Suprapubic skin (tissue), 4 donors: ENCODE results near the gene PRTFDC1. TPM values are rescaled to one million over a fixed set of nuclear protein-coding genes. Genes with fewer than 3 reads are reported as not detected.

Experiments
- DNase-seq, 2 donors: peaks; one replicate each; pipeline ENCODE4 v3.0.0-alpha.2; 2019; ENCODE audit warnings: low spot score in 2 of 2
- H3K27ac ChIP-seq: fragments of 200-600 bp; sonication (generic); one replicate; pipeline ENCODE4 v1.5.1; 2019
- H3K27me3 ChIP-seq: fragments of 200-600 bp; sonication (generic); one replicate; pipeline ENCODE4 v1.5.1; 2019
- H3K36me3 ChIP-seq: fragments of 200-600 bp; sonication (generic); one replicate; pipeline ENCODE4 v1.5.1; 2019
- H3K4me1 ChIP-seq: fragments of 200-600 bp; sonication (generic); one replicate; pipeline ENCODE4 v1.5.1; 2019
- H3K4me3 ChIP-seq: fragments of 200-600 bp; sonication (generic); one replicate; pipeline ENCODE4 v1.5.1; 2019; ENCODE audit warnings: mild to moderate bottlenecking
- H3K9me3 ChIP-seq: fragments of 200-600 bp; sonication (generic); one replicate; pipeline ENCODE4 v1.5.1; 2019
- EP300 ChIP-seq: sonication (generic); formaldehyde crosslinking; IDR thresholded peaks from one replicate; pipeline ENCODE4 v1.6.1; 2017; ENCODE audit warnings: antibody characterized with exemption
- POLR2A ChIP-seq, 2 donors: fragments of 450-650 bp; IDR thresholded peaks; one replicate each; pipeline ENCODE4 v1.6.1; 2017; ENCODE audit warnings: antibody characterized with exemption in 2 of 2, mild to moderate bottlenecking in 2 of 2, moderate library complexity in 2 of 2
- POLR2AphosphoS5 ChIP-seq, 3 donors: sonication (generic); formaldehyde crosslinking; IDR thresholded peaks; one replicate each; pipeline ENCODE4 v1.6.1; 2017; ENCODE audit warnings: antibody characterized with exemption in 3 of 3
- WGBS: methylation state at CpG from one replicate; pipeline ENCODE4 v1.1.5; 2018; 5-methylcytosine and 5-hydroxymethylcytosine counted together
- total RNA-seq, 4 donors: library from RNA; depleted of rRNA; stranded (reverse); fragments of >200 nt; gene quantifications; one replicate each; pipeline ENCODE4 v1.1.0, GENCODE V29; 2016
- TF ChIP-seq, protein P1 (sequence below), 2 donors: fragments of 200-600 bp in 1 of 2; fragments of 450-650 bp in 1 of 2; sonication (generic) in 1 of 2; IDR thresholded peaks; one replicate each; pipeline ENCODE4 v1.5.1; 2016 to 2019; ENCODE audit warnings: antibody characterized with exemption in 2 of 2, mild to moderate bottlenecking in 1 of 2, moderate library complexity in 1 of 2

The PRTFDC1 gene
- total RNA-seq, 4 donors from 2014 or later = 0.40 to 0.76 (median 0.69) TPM

DNA sequence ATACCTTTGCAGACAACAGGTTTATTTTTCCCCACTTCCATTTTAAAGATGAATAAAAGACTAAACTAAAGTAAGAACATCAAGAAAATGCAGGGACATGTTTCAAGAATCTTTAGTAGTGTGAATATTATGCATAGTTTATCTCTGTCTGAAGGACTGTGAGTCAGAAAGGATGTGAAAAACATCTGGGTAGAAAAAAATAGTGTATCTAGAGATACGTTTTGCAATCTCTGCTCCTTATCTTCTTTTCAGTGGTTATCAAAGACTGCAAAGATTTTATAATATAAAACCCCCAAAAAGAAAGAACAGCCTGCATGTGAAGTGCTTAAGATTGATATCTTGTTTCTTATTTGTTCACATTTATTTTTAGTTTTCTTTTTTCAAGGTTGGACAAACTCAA lies 126.9 kb downstream of the PRTFDC1 start:
- Histone ChIP-seq H3K4me1 (peaks cover 12% of the 10 kb centered on the region), H3K9me3 (no peaks in the 10 kb centered on the region), H3K36me3 (no peaks in the 10 kb centered on the region), H3K27me3 (no peaks in the 10 kb centered on the region), H3K27ac (no peak overlapping the region), H3K4me3 (no peak overlapping the region)
- no peak for TF ChIP-seq EP300
- no peak for TF ChIP-seq POLR2AphosphoS5 (IDR thresholded peaks at IDR 0.05)
- TF ChIP-seq POLR2A (IDR thresholded peaks at IDR 0.05) = no peak
- TF ChIP-seq, protein P1, sequence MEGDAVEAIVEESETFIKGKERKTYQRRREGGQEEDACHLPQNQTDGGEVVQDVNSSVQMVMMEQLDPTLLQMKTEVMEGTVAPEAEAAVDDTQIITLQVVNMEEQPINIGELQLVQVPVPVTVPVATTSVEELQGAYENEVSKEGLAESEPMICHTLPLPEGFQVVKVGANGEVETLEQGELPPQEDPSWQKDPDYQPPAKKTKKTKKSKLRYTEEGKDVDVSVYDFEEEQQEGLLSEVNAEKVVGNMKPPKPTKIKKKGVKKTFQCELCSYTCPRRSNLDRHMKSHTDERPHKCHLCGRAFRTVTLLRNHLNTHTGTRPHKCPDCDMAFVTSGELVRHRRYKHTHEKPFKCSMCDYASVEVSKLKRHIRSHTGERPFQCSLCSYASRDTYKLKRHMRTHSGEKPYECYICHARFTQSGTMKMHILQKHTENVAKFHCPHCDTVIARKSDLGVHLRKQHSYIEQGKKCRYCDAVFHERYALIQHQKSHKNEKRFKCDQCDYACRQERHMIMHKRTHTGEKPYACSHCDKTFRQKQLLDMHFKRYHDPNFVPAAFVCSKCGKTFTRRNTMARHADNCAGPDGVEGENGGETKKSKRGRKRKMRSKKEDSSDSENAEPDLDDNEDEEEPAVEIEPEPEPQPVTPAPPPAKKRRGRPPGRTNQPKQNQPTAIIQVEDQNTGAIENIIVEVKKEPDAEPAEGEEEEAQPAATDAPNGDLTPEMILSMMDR (IDR thresholded peaks at IDR 0.05) = no peak
- no peak for DNase-seq
- WGBS = 15% methylated on average over 1 of the region's 1 CpG

GRCh38 chr10:24824536-24824935 lies 127.9 kb downstream of the PRTFDC1 start:
- TF ChIP-seq, protein P1 (IDR thresholded peaks at IDR 0.05) = no peak
- TF ChIP-seq EP300 (no peak), POLR2AphosphoS5 (IDR thresholded peaks at IDR 0.05) (no peak), POLR2A (IDR thresholded peaks at IDR 0.05) (no peak)
- H3K36me3 ChIP-seq = no peaks in the 10 kb centered on the region
- DNase-seq = no peak
- peaks cover 17% of the 10 kb centered on the region for H3K4me1 ChIP-seq
- WGBS = 58% methylated on average over 2 of the region's 2 CpGs
- no peak overlapping the region for H3K27ac ChIP-seq
- no peaks in the 10 kb centered on the region for H3K9me3 ChIP-seq
- no peaks in the 10 kb centered on the region for H3K27me3 ChIP-seq
- no peak overlapping the region for H3K4me3 ChIP-seq

DNA sequence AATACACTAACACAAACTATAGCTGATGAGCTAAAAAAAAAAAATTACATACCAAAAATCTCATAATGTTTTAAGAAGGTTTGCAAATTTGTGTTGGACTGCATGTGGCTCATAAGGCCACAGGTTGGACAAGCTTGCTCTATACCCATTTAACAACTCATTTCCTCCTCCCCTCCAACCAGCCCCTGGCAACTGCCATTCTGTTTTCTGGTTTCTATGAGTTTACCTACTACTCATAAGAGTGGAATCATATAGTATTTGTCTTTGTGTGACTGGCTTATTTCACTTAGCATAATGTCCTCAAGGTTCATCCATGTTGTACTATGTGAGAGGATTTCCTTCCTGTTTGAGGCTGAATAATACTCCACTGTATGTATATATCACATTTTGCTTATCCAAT lies 128.3 kb downstream of the PRTFDC1 start:
- H3K36me3 ChIP-seq = no peaks in the 10 kb centered on the region
- TF ChIP-seq POLR2AphosphoS5 (IDR thresholded peaks at IDR 0.05) (no peak), POLR2A (IDR thresholded peaks at IDR 0.05) (no peak), EP300 (no peak)
- TF ChIP-seq, protein P1 (IDR thresholded peaks at IDR 0.05) = no peak
- no peak overlapping the region for H3K27ac ChIP-seq
- no peaks in the 10 kb centered on the region for H3K27me3 ChIP-seq
- no peaks in the 10 kb centered on the region for H3K9me3 ChIP-seq
- H3K4me3 ChIP-seq = no peak overlapping the region
- peaks cover 17% of the 10 kb centered on the region for H3K4me1 ChIP-seq
- no peak for DNase-seq

DNA sequence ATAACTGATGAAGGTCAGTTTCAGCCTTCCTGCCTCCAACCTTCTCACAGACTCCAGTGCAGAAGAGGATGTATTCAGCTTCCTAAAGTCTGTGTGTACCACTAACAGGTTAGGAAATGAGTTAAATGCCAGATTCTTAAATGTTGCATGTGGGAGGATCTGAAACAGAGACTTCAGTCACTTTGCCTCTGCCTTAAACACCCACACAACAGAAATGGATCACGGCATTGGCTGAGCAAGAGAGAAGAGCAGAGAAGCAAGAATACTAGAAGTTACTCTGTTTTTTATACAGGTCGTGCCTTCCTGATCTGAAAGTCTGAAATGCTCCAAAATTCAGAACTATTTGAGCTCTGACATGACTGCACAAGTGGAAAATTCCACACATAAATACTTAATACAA lies 129.8 kb downstream of the PRTFDC1 start:
- Histone ChIP-seq H3K36me3 (no peaks in the 10 kb centered on the region), H3K9me3 (no peaks in the 10 kb centered on the region), H3K4me1 (peaks cover 17% of the 10 kb centered on the region), H3K27ac (no peak overlapping the region), H3K27me3 (no peaks in the 10 kb centered on the region), H3K4me3 (no peak overlapping the region)
- WGBS = 70% methylated on average over 2 of the region's 2 CpGs
- no peak for DNase-seq
- TF ChIP-seq POLR2A (IDR thresholded peaks at IDR 0.05) (no peak), POLR2AphosphoS5 (IDR thresholded peaks at IDR 0.05) (no peak), EP300 (no peak)
- TF ChIP-seq, protein P1 (IDR thresholded peaks at IDR 0.05) = no peak

GRCh38 chr10:24821986-24822385 lies 130.4 kb downstream of the PRTFDC1 start:
- DNase-seq = no peak
- Histone ChIP-seq H3K9me3 (no peaks in the 10 kb centered on the region), H3K4me1 (peaks cover 17% of the 10 kb centered on the region), H3K4me3 (no peak overlapping the region), H3K27me3 (no peaks in the 10 kb centered on the region), H3K27ac (no peak overlapping the region), H3K36me3 (no peaks in the 10 kb centered on the region)
- 66% methylated on average over 3 of the region's 3 CpGs for WGBS
- no peak for TF ChIP-seq EP300
- no peak for TF ChIP-seq POLR2A (IDR thresholded peaks at IDR 0.05)
- TF ChIP-seq POLR2AphosphoS5 (IDR thresholded peaks at IDR 0.05) = no peak
- TF ChIP-seq, protein P1 (IDR thresholded peaks at IDR 0.05) = no peak
